SH-SY5Y (cell line): ENCODE measurements around the gene SLC8A3.

Experiments
- GATA2 ChIP-seq: IDR thresholded peaks from 2 replicates; pipeline ENCODE4 v1.6.1; 2011; ENCODE audit warnings: mild to moderate bottlenecking, low read depth, low read length
- GATA3 ChIP-seq: IDR thresholded peaks from 2 replicates; pipeline ENCODE4 v1.6.1; 2011; ENCODE audit warnings: low read depth, mild to moderate bottlenecking, low read length, moderate library complexity

DNA sequence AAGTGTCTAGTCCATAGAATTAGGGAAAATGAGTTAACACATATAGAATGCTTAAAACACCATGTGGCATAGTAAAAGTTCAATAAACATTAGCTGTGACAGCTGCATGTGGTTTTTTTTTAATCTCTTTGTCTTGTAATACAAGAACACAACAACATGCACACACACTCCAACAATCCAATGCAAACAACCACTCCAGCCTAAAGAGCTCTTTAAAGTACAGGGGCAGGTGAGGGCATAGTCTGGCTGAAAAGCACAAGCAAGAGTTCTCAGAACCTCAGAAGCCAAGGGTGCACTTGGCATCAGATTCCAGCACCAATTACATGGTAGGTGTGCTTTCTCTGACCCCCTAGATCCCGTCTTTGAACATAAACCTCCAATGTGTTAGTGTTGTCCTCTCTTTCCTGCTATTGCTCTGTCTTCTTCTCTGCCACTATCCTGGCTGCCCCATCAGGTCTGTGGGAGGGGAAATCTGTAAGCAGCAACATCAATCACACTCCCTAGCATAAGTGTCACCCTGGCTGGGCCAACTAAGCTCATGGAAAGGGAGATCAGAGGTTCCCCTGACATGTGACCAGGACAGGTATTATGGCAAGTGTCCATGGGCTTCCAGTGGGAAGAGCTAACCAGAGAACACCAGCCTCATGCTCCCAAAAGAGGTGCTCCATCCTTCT, 91.0 kb downstream of the SLC8A3 start:
- TF ChIP-seq GATA3 (no peak), GATA2 (no peak)
